ENCODE measurements around the gene RABL2B.
"Not testable (repeated sequence)": the region's sequence is repeated elsewhere in the genome, so short reads cannot be mapped to it uniquely, and the experiment has no call there.

DNA sequence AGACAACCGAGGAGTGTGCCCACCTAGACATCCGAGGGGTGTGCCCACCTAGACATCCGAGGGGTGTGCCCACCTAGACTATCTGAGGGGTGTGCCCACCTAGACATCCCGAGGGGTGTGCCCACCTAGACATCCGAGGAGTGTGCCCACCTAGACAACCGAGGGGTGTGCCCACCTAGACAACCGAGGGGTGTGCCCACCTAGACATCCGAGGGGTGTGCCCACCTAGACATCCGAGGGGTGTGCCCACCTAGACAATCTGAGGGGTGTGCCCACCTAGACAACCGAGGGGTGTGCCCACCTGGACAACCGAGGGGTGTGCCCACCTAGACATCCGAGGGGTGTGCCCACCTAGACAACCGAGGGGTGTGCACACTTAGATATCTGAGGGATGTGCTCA, 34.8 kb downstream of the RABL2B start:
- TF ChIP-seq POLR2A (IDR thresholded peaks at IDR 0.05), result not testable (repeated sequence)
- TF ChIP-seq, protein P1, sequence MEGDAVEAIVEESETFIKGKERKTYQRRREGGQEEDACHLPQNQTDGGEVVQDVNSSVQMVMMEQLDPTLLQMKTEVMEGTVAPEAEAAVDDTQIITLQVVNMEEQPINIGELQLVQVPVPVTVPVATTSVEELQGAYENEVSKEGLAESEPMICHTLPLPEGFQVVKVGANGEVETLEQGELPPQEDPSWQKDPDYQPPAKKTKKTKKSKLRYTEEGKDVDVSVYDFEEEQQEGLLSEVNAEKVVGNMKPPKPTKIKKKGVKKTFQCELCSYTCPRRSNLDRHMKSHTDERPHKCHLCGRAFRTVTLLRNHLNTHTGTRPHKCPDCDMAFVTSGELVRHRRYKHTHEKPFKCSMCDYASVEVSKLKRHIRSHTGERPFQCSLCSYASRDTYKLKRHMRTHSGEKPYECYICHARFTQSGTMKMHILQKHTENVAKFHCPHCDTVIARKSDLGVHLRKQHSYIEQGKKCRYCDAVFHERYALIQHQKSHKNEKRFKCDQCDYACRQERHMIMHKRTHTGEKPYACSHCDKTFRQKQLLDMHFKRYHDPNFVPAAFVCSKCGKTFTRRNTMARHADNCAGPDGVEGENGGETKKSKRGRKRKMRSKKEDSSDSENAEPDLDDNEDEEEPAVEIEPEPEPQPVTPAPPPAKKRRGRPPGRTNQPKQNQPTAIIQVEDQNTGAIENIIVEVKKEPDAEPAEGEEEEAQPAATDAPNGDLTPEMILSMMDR (IDR thresholded peaks at IDR 0.05), result not testable (repeated sequence)
